HepG2 (cell line): ENCODE data around the gene IL2.

ENCODE experiments used
- ADNP ChIP-seq: sonication (generic); formaldehyde crosslinking; IDR thresholded peaks from 2 replicates; pipeline ENCODE4 v1.4.0; 2020; ENCODE audit warnings: missing genetic modification reagents
- ATF1 ChIP-seq: IDR thresholded peaks from 2 replicates; pipeline ENCODE4 v1.6.1; 2016; ENCODE audit warnings: mild to moderate bottlenecking, control low read depth
- ATF7 ChIP-seq, 2 experiments: fragments of 450-650 bp in 1 of 2; sonication (generic) in 1 of 2; formaldehyde crosslinking in 1 of 2; IDR thresholded peaks; 2 replicates each; pipeline versions ENCODE4 v1.4.0 to v1.6.1; 2016 to 2020; ENCODE audit warnings: antibody characterized with exemption in 1 of 2, mild to moderate bottlenecking in 1 of 2, missing genetic modification reagents in 1 of 2
- BRF2 ChIP-seq: sonication (generic); formaldehyde crosslinking; IDR thresholded peaks from 2 replicates; pipeline ENCODE4 v1.8.1; 2022; ENCODE audit warnings: mild to moderate bottlenecking, missing genetic modification reagents
- CEBPB ChIP-seq: IDR thresholded peaks from 2 replicates; pipeline ENCODE4 v1.6.1; 2011; ENCODE audit warnings: low read depth, low read length, improper control_type of control experiment, borderline replicate concordance
- ELF4 ChIP-seq: sonication (generic); formaldehyde crosslinking; IDR thresholded peaks from 2 replicates; pipeline ENCODE4 v1.5.0; 2020; ENCODE audit warnings: missing genetic modification reagents, mild to moderate bottlenecking, moderate library complexity, borderline replicate concordance
- KIAA2018 ChIP-seq: sonication (generic); formaldehyde crosslinking; IDR thresholded peaks from 2 replicates; pipeline ENCODE4 v1.5.0; 2020; ENCODE audit warnings: mild to moderate bottlenecking, missing genetic modification reagents, borderline replicate concordance
- MTF1 ChIP-seq: sonication (generic); formaldehyde crosslinking; IDR thresholded peaks from 2 replicates; pipeline ENCODE4 v1.5.0; 2020; ENCODE audit warnings: missing genetic modification reagents
- NFE2 ChIP-seq: sonication (generic); formaldehyde crosslinking; IDR thresholded peaks from 2 replicates; pipeline ENCODE4 v1.4.0; 2020; ENCODE audit warnings: missing genetic modification reagents
- POLR2A ChIP-seq, 2 experiments: IDR thresholded peaks; 2 replicates each; pipeline ENCODE4 v1.6.1; 2011; ENCODE audit warnings: low read depth in 2 of 2, low read length in 2 of 2, mild to moderate bottlenecking in 1 of 2, moderate library complexity in 1 of 2; ENCODE audit not compliant: insufficient read depth in 1 of 2
- TCF12 ChIP-seq, 2 experiments: fragments of 450-650 bp in 1 of 2; sonication (generic) in 1 of 2; formaldehyde crosslinking in 1 of 2; IDR thresholded peaks; 2 replicates each; pipeline versions ENCODE4 v1.6.1 to v1.8.0; 2017 to 2022; ENCODE audit warnings: antibody characterized with exemption in 1 of 2, mild to moderate bottlenecking in 1 of 2, missing genetic modification reagents in 1 of 2, moderate library complexity in 1 of 2
- USF2 ChIP-seq, 2 experiments: sonication (generic) in 1 of 2; formaldehyde crosslinking in 1 of 2; IDR thresholded peaks; 2 replicates each; pipeline versions ENCODE4 v1.5.1 to v1.6.1; 2011 to 2020; ENCODE audit warnings: borderline replicate concordance in 1 of 2, low read depth in 1 of 2, low read length in 1 of 2, mild to moderate bottlenecking in 1 of 2, missing genetic modification reagents in 1 of 2, moderate library complexity in 1 of 2

DNA sequence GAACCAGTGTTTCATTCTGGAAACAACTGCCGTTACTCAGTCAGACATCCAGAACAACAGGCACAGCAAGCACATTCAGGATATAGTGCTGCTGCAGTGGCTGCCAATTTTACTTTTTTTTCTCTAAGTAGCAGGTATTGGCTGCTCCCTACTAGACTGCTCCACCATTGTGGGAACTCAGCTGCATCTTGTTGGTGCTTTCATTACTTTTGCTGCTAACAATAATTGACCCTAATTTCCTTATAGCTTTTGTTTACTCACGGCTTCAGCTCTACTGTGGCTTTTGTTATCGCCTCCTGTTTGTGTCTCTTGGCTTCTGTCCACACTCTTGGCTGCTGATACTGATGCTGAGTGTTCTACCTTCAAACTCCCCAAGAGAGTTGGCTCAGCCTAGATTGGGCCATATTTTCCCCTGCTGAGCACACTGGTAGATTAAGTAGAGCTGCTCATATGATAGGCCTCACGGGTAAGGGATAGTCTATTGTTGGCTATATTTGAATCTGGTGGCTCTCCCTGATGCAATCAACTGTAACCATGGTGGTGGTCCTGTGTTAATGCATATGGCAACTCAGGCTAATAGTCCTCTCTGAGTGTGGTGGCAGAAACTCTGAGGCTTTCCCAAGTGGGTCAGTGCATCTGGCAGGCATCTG is 44.5 kb upstream of the IL2 start:
- TF ChIP-seq CEBPB: no peak
- no peak for TF ChIP-seq MTF1 (CRISPR knock-in tag)
- no peak for TF ChIP-seq KIAA2018
- TF ChIP-seq ATF7 (IDR thresholded peaks at IDR 0.05): no peak
- no peak for TF ChIP-seq ATF7 (CRISPR knock-in tag; IDR thresholded peaks at IDR 0.05)
- TF ChIP-seq POLR2A (IDR thresholded peaks at IDR 0.05; ENCODE audit: insufficient read depth in 1 of 2, low read depth in 2 of 2, low read length in 2 of 2): no peak
- no peak for TF ChIP-seq ELF4 (CRISPR knock-in tag)
- no peak for TF ChIP-seq USF2 (IDR thresholded peaks at IDR 0.05; ENCODE audit: low read depth, low read length)
- no peak for TF ChIP-seq USF2 (CRISPR knock-in tag; IDR thresholded peaks at IDR 0.05; ENCODE audit: borderline replicate concordance)
- no peak for TF ChIP-seq TCF12 (IDR thresholded peaks at IDR 0.05)
- TF ChIP-seq TCF12 (CRISPR knock-in tag; IDR thresholded peaks at IDR 0.05): no peak
- no peak for TF ChIP-seq ADNP (CRISPR knock-in tag)
- no peak for TF ChIP-seq NFE2
- TF ChIP-seq ATF1: no peak
- TF ChIP-seq BRF2: no peak
